ENCODE data around the gene AK9. TPM values are rescaled to one million over a fixed set of nuclear protein-coding genes. Genes with fewer than 3 reads are reported as not detected.

The AK9 gene
- total RNA-seq, 1 experiment from 2014 or later, result 2.6 TPM

DNA sequence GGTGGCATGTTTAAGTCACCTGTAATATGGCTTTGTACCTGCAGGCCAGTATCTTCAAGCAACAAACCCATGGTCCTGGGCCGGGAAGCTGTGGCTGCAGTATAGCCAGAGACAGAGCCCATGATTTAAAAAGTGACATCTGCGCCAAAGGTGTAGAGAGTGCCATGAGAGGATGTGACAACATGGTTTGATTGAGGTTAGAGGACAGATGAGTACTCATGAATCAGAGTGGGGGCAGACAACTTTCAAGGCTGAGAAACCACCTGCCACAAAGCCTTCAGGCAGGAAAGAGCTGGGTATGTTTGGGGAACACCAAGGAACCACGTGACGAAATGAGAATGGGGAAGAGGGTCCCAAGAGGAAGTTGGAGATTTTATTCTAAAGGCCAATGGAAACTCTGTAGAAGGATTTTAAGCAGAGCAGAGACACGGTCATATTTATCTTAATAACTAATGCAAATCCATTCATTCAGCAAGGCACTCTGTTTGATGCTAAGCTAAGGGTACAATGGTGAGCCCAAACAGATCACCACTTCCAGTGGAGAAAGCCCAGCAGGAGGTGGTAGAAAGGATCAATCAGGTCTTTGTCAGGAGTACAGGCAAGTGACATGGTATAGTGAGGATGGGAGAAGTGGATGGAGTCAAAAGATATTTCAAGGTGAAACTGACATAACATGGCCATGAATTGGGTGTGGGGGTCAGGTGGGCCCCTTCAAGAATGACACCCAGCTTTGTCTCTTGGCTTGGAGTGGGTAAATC is 232.0 kb downstream of the AK9 start:
- no peak overlapping the region for H3K27ac ChIP-seq (ENCODE audit: low read depth, low read length, poor library complexity, severe bottlenecking)
- ChIA-PET CTCF (no interaction called here), POLR2A (ENCODE audit: low non-redundant PET) (no interaction called here)
- peaks cover 26% of the 10 kb centered on the region for H3K4me1 ChIP-seq (ENCODE audit: insufficient read depth, low read length, poor library complexity, severe bottlenecking)
- no TSS peak for BruUV-seq (replicated peaks)
- no peaks in the 10 kb centered on the region for H3K27me3 ChIP-seq (replicated peaks; ENCODE audit: insufficient read depth, low read depth, low read length, poor library complexity)
- TF ChIP-seq EZH2 (IDR thresholded peaks at IDR 0.05; ENCODE audit: borderline replicate concordance, low read depth, low read length, poor library complexity, severe bottlenecking), result no peak
- TF ChIP-seq, protein P1, sequence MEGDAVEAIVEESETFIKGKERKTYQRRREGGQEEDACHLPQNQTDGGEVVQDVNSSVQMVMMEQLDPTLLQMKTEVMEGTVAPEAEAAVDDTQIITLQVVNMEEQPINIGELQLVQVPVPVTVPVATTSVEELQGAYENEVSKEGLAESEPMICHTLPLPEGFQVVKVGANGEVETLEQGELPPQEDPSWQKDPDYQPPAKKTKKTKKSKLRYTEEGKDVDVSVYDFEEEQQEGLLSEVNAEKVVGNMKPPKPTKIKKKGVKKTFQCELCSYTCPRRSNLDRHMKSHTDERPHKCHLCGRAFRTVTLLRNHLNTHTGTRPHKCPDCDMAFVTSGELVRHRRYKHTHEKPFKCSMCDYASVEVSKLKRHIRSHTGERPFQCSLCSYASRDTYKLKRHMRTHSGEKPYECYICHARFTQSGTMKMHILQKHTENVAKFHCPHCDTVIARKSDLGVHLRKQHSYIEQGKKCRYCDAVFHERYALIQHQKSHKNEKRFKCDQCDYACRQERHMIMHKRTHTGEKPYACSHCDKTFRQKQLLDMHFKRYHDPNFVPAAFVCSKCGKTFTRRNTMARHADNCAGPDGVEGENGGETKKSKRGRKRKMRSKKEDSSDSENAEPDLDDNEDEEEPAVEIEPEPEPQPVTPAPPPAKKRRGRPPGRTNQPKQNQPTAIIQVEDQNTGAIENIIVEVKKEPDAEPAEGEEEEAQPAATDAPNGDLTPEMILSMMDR (conservative IDR thresholded peaks at IDR 0.05; ENCODE audit: low read depth, low read length), result no peak
- DNase-seq (ENCODE audit: low spot score), result no peak
- H3K9me3 ChIP-seq (ENCODE audit: low read depth, low read length, poor library complexity, severe bottlenecking), result no peaks in the 10 kb centered on the region
- intact Hi-C loops (cut with micrococcal nuclease; ENCODE audit: unreplicated experiment), result no loop called here
- H3K36me3 ChIP-seq (ENCODE audit: insufficient read depth, low read length, poor library complexity, severe bottlenecking), result peaks cover 24% of the 10 kb centered on the region
- no peak overlapping the region for H3K4me3 ChIP-seq (ENCODE audit: low read depth, low read length, poor library complexity, severe bottlenecking)

DNA sequence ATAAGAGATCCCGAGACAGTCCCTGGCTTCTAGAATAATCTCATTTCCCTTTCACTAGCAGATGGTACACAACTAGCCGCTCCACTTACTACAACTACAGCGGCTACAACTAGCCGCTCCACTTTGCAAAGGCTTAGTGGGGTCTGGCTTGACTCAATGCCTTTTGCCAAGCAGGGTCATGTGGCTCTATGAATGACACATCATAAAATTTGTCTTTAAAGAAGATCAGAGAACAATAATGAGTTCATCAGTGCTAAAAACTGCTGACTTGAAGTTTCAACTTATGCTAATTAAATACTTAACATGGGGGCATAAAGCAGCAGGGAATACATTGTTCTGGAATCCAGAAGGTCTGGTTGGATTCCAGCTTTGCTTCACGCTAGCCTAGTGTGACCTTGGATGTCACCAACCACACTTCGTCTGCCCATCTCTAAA is 233.4 kb downstream of the AK9 start:
- no peak overlapping the region for H3K27ac ChIP-seq (ENCODE audit: low read depth, low read length, poor library complexity, severe bottlenecking)
- POLR2A ChIA-PET (ENCODE audit: low non-redundant PET), result no interaction called here
- no TSS peak for BruUV-seq (replicated peaks)
- no peak overlapping the region for H3K4me3 ChIP-seq (ENCODE audit: low read depth, low read length, poor library complexity, severe bottlenecking)
- no peaks in the 10 kb centered on the region for H3K27me3 ChIP-seq (replicated peaks; ENCODE audit: insufficient read depth, low read depth, low read length, poor library complexity)
- H3K36me3 ChIP-seq (ENCODE audit: insufficient read depth, low read length, poor library complexity, severe bottlenecking), result peaks cover 13% of the 10 kb centered on the region
- no peak for DNase-seq (ENCODE audit: low spot score)
- peaks cover 26% of the 10 kb centered on the region for H3K4me1 ChIP-seq (ENCODE audit: insufficient read depth, low read length, poor library complexity, severe bottlenecking)
- intact Hi-C loops (cut with micrococcal nuclease; ENCODE audit: unreplicated experiment), result no loop called here
- CTCF ChIA-PET, result interaction anchor here (0.5 kb wide), 1 partner anchor 11 kb away, joined by 5 read pairs; no protein-coding TSS in a partner anchor
- TF ChIP-seq, protein P1 (conservative IDR thresholded peaks at IDR 0.05; ENCODE audit: low read depth, low read length), result no peak
- TF ChIP-seq EZH2 (IDR thresholded peaks at IDR 0.05; ENCODE audit: borderline replicate concordance, low read depth, low read length, poor library complexity, severe bottlenecking), result no peak
- no peaks in the 10 kb centered on the region for H3K9me3 ChIP-seq (ENCODE audit: low read depth, low read length, poor library complexity, severe bottlenecking)

DNA sequence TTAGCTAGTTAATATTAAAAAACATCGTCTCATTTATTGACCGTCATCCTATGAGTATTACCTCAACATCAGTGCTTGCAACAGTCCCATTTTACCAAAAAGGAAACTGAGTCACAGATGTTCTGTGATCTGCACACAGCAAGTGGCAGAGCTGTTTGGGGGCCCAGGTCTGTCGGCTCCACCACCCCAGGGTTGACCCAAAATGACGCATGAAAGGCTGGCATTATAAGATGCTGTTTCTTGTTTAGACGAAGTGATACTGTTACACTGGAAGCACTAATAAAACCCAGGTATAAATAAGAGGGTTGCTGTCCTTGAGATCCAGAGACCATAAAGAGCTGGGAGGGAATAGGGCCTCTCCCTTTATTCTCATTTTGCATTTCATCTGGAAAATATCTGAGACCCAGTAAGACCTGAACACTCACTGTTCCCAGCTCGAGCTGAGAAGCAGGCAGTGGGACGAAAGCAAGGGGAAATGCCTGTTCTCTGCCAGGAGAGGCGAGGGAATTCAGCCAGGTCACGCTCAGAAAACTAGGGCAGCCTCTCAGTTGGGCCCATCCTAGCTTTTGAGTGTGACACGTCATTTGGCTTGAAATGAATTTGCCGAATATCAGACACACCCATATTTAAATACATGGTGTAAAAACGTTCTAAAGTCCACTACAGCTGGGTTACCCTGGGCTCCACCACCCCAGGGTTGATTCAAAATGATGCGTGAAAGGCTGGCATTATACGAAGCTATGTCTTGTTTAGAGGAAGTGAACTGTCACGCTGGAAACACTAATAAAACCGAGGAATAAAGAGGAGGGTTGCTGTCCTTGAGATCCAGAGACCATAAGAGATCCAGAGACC is 234.1 kb downstream of the AK9 start:
- H3K4me3 ChIP-seq (ENCODE audit: low read depth, low read length, poor library complexity, severe bottlenecking), result peak overlapping the region; percentile 74
- H3K9me3 ChIP-seq (ENCODE audit: low read depth, low read length, poor library complexity, severe bottlenecking), result no peaks in the 10 kb centered on the region
- peaks cover 26% of the 10 kb centered on the region for H3K4me1 ChIP-seq (ENCODE audit: insufficient read depth, low read length, poor library complexity, severe bottlenecking)
- TF ChIP-seq, protein P1 (conservative IDR thresholded peaks at IDR 0.05; ENCODE audit: low read depth, low read length), result no peak
- TF ChIP-seq EZH2 (IDR thresholded peaks at IDR 0.05; ENCODE audit: borderline replicate concordance, low read depth, low read length, poor library complexity, severe bottlenecking), result no peak
- no TSS peak for BruUV-seq (replicated peaks)
- CTCF ChIA-PET, result interaction anchor here (0.5 kb wide), 1 partner anchor 12 kb away, joined by 5 read pairs; no protein-coding TSS in a partner anchor
- DNase-seq (ENCODE audit: low spot score), result no peak
- no peaks in the 10 kb centered on the region for H3K27me3 ChIP-seq (replicated peaks; ENCODE audit: insufficient read depth, low read depth, low read length, poor library complexity)
- no peak overlapping the region for H3K27ac ChIP-seq (ENCODE audit: low read depth, low read length, poor library complexity, severe bottlenecking)
- peaks cover 8% of the 10 kb centered on the region for H3K36me3 ChIP-seq (ENCODE audit: insufficient read depth, low read length, poor library complexity, severe bottlenecking)
- intact Hi-C loops (cut with micrococcal nuclease; ENCODE audit: unreplicated experiment), result no loop called here
- POLR2A ChIA-PET (ENCODE audit: low non-redundant PET), result no interaction called here

Measured in A673 (cell line).